ENCODE data around the gene NT5DC3.

The NT5DC3 gene

GRCh38 chr12:103833095-103833775 lies 7.8 kb downstream of the NT5DC3 start:
- no peak overlapping the region for H3K4me3 ChIP-seq (ENCODE audit: low read depth, low read length)

DNA sequence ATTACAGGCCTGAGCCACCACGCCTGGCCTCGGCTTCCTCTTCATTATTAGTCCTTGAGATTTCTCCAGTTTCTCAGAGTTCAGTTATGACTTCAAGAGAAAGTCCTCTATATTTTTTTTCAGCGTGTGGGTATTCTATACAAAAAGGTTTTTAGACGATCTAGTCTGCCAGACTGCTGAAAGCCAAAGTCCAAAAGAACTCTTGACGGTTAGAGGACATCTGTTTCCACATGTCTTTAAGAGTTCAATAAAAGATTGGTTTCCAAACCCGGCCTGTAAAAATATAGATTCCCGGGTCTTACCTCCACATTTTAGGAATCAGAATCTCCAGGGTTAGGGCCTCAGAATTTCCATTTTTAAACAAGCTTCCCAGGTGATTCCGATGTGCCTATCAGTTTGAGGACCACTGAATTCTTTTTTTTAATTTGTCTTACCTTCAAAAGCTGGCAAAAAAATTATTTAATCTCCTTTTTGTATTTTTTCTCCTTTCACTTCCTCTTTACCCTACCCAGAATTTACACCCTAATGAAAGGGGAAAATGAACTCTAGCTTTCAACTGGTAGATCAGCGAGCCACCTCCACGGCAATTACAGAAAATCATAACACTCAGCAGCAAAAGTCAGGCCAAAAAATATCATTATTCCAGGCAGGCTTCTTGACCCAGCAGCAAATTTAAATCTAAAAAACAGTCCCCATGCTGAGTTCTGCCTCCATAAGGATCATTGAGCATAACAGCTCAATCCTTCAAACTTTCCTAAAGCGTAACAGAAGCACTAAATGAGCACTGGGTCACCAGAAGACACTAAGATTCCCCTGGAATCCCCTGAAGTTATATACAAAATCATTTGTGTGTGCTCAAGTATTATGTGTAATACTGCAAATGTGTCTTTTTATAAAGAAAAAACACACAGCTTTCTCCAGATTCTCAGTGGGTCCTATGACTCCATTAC lies 8.7 kb downstream of the NT5DC3 start:
- H3K4me3 ChIP-seq (ENCODE audit: low read depth, low read length): no peak overlapping the region

GRCh38 chr12:103830730-103831320 lies 10.2 kb downstream of the NT5DC3 start:
- H3K4me3 ChIP-seq (ENCODE audit: low read depth, low read length): no peak overlapping the region

GRCh38 chr12:103830025-103830725 lies 10.9 kb downstream of the NT5DC3 start:
- H3K4me3 ChIP-seq (ENCODE audit: low read depth, low read length): no peak overlapping the region

GRCh38 chr12:103829092-103829491 lies 11.9 kb downstream of the NT5DC3 start:
- no peak overlapping the region for H3K4me3 ChIP-seq (ENCODE audit: low read depth, low read length)

GRCh38 chr12:103827911-103828391 lies 13.1 kb downstream of the NT5DC3 start:
- H3K4me3 ChIP-seq (ENCODE audit: low read depth, low read length): no peak overlapping the region

- no peak overlapping the region for H3K4me3 ChIP-seq (ENCODE audit: low read depth, low read length)
Measured at GRCh38 chr12:103824845-103825244, 16.2 kb downstream of the NT5DC3 start.

GRCh38 chr12:103824290-103824689 lies 16.7 kb downstream of the NT5DC3 start:
- no peak overlapping the region for H3K4me3 ChIP-seq (ENCODE audit: low read depth, low read length)

GRCh38 chr12:103823871-103824270 lies 17.2 kb downstream of the NT5DC3 start:
- H3K4me3 ChIP-seq (ENCODE audit: low read depth, low read length): no peak overlapping the region

- H3K4me3 ChIP-seq (ENCODE audit: low read depth, low read length): no peak overlapping the region
Measured at GRCh38 chr12:103821773-103822172, 19.3 kb downstream of the NT5DC3 start.

GRCh38 chr12:103820881-103821489 lies 20.0 kb downstream of the NT5DC3 start:
- no peak overlapping the region for H3K4me3 ChIP-seq (ENCODE audit: low read depth, low read length)

- H3K4me3 ChIP-seq (ENCODE audit: low read depth, low read length): no peak overlapping the region
Measured at GRCh38 chr12:103820361-103820760, 20.7 kb downstream of the NT5DC3 start.

- H3K4me3 ChIP-seq (ENCODE audit: low read depth, low read length): no peak overlapping the region
Measured at GRCh38 chr12:103819892-103820291, 21.1 kb downstream of the NT5DC3 start.

DNA sequence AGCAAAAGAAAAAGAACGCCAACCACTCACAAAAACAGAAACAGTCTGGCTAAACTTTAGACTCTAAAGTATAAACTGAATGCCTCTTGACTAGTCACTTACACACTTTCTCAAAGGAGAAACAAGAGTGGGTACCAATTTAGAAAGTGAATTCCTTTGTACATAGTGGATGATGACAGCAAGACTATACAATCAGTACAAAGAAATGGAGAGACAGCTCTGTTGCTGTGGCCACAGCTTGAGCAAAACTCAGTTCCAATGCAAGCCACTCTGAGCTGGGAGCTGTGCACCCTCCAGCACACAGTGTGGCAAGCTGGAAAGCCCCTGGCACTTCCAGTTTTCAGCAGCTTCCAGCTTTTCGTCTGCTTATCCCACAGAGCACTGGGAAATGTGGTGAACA lies 21.7 kb downstream of the NT5DC3 start:
- no peak overlapping the region for H3K4me3 ChIP-seq (ENCODE audit: low read depth, low read length)

GRCh38 chr12:103817791-103818190 lies 23.2 kb downstream of the NT5DC3 start:
- H3K4me3 ChIP-seq (ENCODE audit: low read depth, low read length): no peak overlapping the region

- no peak overlapping the region for H3K4me3 ChIP-seq (ENCODE audit: low read depth, low read length)
Measured at GRCh38 chr12:103816663-103817062, 24.4 kb downstream of the NT5DC3 start.

DNA sequence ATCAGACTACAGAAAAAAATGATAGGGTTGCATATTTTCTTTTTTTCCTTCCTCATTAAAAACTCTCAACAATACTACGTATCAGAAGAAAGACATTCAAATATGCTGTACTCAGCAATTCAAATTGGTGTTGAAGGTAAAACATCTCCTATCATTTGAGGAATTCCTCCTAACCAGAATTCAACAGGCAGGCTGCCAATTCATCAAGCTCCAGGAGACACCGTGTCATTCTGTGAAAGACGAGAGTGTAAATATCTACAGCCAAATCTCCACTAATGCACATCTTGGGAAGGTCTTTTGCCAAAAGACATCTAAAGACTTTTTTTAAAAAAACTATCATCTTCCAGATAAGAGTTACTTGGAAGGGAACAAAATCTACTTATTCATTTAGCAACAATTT lies 26.6 kb downstream of the NT5DC3 start:
- no peak overlapping the region for H3K4me3 ChIP-seq (ENCODE audit: low read depth, low read length)

GRCh38 chr12:103813949-103814348 lies 27.1 kb downstream of the NT5DC3 start:
- no peak overlapping the region for H3K4me3 ChIP-seq (ENCODE audit: low read depth, low read length)

DNA sequence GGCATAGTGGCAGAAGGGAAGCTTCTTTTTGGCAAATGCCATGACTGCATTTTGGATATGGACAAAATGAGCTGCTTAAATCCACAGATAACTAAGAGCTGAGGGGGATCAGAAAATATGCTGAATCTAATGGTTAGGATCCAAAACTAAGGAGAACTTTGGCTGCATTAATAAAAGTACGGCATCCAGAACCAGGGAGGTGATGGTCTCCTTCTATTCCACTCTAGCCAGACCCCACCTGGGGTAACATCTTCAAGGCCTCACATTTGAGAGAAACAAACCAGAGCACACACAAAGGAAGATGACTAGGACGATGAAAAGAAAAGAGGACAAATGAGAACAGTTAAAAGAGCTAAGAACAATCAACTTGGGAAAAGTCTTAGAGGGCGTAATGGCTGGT lies 27.6 kb downstream of the NT5DC3 start:
- no peak overlapping the region for H3K4me3 ChIP-seq (ENCODE audit: low read depth, low read length)

- no peak overlapping the region for H3K4me3 ChIP-seq (ENCODE audit: low read depth, low read length)
Measured at GRCh38 chr12:103812789-103813188, 28.2 kb downstream of the NT5DC3 start.

DNA sequence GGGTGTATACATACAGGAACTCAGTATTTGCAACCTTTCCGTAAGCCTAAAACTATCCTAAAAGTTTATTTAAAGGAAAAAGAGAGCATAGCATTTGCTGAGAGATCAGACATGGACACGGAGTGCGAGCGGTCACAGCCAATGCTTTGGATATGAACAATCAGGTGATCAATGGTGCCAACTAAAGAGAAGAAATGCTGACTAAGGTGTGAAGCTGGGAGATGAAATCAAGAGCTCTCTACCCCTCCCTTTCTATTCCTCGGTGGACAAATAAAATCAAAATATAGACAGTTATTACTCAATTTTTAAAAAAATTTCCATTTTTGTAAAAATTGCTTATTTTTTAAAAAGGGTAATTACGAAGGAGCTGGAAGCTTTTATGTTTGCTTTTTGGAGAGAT lies 29.2 kb downstream of the NT5DC3 start:
- H3K4me3 ChIP-seq (ENCODE audit: low read depth, low read length): no peak overlapping the region
